ENCODE measurements around the gene CKAP2L.

DNA sequence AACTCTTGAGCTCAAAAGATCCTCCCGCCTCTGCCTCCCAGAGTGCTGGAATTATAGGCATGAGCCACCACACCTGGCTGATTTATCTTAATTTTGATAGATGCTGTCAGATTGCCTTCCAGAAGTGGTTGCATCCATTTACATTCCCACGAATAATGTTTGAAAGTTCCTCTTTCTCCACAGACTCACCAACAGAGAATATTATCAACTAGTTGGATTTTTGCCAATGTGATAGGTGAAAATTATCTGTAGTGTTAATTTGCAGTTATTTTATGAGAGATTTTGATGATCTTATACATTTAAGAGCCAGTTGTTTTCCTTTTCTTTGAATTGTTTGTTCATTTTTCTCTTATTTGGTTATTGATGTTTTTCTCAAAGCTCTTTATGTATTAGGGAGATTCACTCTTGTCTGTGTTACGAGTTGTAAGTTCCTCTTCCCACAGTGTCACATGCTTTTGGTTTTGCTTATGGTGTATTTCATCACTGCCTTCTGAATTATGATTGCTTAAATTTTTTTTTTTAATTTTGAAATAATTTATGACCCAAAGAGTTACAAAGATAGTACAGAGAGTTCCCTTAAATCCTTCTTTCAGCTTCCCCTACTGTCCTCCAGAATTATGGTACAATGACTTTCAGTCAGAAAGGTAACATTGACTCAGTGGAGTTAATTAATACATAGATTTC lies 64.3 kb downstream of the CKAP2L start:
- TF ChIP-seq, protein P1, sequence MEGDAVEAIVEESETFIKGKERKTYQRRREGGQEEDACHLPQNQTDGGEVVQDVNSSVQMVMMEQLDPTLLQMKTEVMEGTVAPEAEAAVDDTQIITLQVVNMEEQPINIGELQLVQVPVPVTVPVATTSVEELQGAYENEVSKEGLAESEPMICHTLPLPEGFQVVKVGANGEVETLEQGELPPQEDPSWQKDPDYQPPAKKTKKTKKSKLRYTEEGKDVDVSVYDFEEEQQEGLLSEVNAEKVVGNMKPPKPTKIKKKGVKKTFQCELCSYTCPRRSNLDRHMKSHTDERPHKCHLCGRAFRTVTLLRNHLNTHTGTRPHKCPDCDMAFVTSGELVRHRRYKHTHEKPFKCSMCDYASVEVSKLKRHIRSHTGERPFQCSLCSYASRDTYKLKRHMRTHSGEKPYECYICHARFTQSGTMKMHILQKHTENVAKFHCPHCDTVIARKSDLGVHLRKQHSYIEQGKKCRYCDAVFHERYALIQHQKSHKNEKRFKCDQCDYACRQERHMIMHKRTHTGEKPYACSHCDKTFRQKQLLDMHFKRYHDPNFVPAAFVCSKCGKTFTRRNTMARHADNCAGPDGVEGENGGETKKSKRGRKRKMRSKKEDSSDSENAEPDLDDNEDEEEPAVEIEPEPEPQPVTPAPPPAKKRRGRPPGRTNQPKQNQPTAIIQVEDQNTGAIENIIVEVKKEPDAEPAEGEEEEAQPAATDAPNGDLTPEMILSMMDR (IDR thresholded peaks at IDR 0.05), result no peak
- no peak for TF ChIP-seq EP300 (IDR thresholded peaks at IDR 0.05)
